Measurements from ENCODE around the gene OR1M1.
A peak's percentile ranks its signal among the peaks of the same experiment; 100 is the strongest.

The OR1M1 gene

DNA sequence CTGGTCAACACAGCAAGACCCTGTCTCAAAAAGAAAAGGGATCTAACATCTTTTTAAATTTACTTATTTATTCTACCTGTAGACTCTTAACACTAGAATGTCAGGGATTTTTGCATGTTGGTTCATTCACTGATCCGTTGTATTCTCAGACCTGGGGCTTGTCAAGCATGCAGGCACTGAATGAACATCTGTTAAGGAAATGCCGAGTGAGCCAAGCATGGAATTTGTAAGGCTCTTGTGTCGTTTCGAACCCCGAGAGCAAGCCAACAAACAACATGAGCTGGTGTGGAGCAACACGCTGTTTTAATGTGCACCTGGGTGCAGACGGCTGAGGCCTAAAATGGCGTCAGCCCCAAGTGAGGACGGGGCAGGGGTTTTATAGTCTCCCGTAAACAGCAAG lies 10.0 kb upstream of the OR1M1 start:
- no peak for DNase-seq

DNA sequence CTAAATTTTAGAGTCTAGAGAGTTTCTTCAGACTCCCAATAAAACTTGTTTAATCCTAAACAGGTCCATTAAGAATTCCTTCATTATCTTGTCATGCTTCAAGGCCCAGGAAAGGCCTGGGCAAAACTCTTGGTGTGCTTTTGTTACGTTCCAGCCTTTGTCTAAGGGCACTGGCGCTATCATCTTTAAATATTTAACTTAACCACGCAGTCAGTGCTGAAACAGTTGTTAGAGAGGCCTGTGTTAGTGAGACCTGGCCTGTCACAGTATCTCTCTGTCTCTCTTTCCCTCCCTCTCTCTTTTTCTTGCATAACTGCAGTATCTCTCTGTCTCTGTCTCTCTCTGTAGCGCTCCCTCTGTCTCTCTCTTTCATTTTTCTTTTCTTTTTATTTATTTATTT lies 8.2 kb upstream of the OR1M1 start:
- DNase-seq = no peak

- no peak for DNase-seq
Measured at GRCh38 chr19:9107375-9107774, 20.5 kb downstream of the OR1M1 start, which contains the start of gene OR7G2. TSS of gene OR7G2 (minus strand) at chr19:9107475. CDS start at chr19:9103243, 4,232 bp downstream.

DNA sequence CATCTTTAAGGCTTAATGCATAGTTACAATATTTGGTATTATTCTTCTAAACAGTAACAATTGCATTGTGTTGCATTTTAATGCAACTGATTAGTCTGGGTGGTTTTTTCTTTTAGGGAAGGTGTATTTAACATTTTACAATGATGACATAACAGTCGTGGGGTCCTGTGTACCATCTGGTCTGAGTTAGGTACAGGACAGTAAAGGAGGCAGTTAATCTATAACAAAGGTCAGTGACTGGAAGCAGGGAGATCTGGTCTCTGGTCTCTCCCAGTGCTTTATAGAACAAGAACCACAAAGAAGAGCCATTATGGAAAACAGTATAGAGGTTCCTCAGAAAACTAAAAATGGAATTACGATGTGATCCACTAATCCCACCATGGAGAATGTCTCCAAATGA lies 23.1 kb downstream of the OR1M1 start:
- DNase-seq = no peak

DNA sequence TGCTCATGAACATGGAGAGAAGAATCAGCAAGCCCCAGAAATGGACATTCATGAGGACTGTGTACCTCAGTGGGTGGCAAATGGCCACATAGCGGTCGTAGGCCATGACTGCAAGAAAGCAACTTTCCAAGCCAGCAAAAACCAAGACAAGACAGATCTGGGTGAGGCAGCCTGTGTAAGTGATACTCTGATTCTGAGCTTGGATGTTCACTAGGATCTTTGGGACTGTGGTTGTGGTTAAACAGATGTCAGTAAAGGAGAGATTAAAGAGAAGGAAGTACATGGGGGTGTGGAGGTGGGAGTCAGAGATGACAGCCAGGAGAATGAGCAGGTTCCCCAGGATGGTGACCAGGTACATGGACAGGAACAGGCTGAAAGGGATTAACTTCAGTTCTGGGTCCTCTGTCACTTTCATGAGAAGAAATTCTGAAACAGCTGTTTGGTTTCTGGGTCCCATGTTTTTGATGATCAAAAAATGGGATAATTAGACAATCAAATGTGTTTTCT lies 28.5 kb downstream of the OR1M1 start, which contains the start of gene OR7G1:
Gene OR7G1 (minus strand): TSS at position 457 of the 507 bp plus-strand sequence. CDS start 0 bp downstream, at position 457.
- no peak for DNase-seq

GRCh38 chr19:9116547-9116946 lies 29.7 kb downstream of the OR1M1 start:
- no peak for DNase-seq

- DNase-seq = no peak
Measured at GRCh38 chr19:9126900-9127405, 40.1 kb downstream of the OR1M1 start, which contains the start of gene OR7G3. TSS of gene OR7G3 (minus strand) at chr19:9126950. CDS start at chr19:9126950, 0 bp downstream.

DNA sequence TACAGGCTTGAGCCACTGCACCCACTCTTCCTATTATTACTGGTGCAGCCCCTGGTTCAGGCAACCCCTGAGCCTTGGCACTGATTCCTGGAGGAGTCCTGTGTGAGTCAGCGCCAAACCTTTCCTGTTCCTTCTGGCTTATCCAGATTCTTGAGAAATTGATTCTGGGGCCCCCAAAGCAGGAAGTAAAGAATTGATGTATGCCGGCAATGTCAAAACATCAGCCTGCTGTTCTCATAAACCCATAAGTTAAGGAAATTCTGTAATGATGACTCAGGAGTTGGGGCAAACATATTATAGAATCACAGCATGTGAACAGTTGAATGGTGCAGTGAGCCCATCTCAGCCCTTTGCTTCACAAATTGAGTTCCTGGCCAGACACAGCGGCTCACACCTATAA lies 41.3 kb downstream of the OR1M1 start:
- DNase-seq = no peak

GRCh38 chr19:9130965-9131364 lies 44.1 kb downstream of the OR1M1 start:
- no peak for DNase-seq

GRCh38 chr19:9132422-9132821 lies 45.6 kb downstream of the OR1M1 start:
- DNase-seq = no peak

DNA sequence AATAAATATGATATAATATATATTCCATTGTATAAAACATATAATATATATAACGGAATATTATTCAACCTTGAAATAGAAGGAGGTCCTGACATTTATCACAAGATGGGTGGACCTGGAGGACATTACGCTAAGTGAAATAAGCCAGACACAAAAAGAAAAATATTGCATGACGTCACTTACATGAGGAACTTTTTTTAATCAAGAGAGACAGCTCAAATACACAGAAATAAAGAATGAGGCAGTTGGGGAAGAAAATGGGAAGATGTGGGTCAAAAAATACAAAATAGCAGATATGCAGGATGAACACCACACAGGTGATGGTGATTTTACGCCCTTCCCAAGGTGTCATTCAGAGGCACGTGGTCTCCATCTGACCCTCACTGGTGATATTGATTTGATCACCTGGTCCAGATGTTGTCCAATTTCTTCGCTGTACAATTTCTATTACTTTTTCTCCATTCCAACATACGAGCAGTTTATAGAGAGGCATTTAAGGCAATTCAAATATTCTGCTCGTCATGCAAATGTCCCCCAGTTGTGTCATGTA lies 52.8 kb downstream of the OR1M1 start:
- no peak for DNase-seq

DNA sequence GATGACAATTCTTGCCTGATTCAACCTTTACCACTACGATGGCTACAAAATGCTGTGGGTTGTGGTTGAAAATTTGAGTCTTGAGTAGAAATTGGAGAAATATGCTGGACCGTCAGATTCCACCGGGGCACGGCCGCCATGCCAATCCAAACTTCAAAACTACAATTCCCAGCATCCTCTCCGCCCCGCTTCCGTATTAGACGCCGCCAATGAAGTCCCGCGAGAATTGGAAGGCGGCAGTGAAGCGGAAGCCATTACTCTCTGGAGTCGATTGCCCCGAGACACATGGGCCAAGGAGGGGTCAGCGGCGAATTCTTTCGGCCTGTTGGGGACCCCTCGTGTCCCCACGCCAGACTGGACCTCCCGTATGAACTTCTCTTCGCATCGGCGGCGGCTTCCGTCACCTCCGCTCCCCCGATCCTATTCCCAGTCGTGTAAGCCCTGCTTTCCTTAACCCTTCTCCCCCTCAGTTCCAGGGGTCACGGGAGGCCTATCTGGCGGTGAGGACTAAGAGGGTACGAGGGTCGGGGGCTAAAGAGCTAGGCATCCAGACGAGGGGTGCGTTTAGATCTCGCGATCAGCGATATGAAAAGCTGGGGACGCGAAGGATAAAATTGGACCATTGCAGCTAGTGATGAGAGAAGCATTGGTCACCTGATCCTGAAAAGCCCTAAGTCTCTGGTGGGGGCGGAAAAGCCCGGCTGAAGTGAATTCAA lies 53.5 kb downstream of the OR1M1 start, which contains the start of gene ZNF317:
Gene ZNF317 (plus strand): TSS at position 239 of the 716 bp plus-strand sequence. CDS start 15,620 bp downstream, outside the sequence.
- DNase-seq = peak; percentile 86

DNA sequence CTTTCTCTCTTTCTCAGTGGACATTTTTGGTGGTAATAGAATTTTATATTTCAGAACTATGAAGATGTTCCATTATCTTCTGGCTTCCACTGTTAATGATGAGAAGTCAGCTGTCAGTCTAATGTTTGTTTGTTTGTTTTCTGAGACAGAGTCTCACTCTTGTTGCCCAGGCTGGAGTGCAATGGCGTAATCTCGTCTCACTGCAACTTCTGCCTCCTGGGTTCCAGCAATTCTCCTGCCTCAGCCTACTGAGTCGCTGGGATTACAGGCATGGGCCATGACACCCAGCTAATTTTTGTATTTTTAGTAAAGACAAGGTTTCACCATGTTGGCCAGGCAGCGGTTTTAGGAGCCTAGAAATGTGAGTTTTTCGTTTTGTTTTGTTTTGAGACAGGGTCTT lies 58.1 kb downstream of the OR1M1 start:
- no peak for DNase-seq

All from NCI-H774 (cell line).